Measurements from ENCODE around the gene GABARAPL1.

GABARAPL1 gene

GRCh38 chr12:10272467-10272866 is 59.8 kb downstream of the GABARAPL1 start:
- no peak overlapping the region for H3K4me3 ChIP-seq (ENCODE audit: low read length)
- DNase-seq (ENCODE audit: low read depth, low spot score) = no peak
